IMR-90 (cell line): ENCODE data around the gene SLC38A11.

Experiments used
- CEBPB ChIP-seq: IDR thresholded peaks from 2 replicates; pipeline ENCODE4 v1.6.1; 2012; ENCODE audit warnings: low read depth, low read length, improper control_type of control experiment
- CHD1 ChIP-seq: IDR thresholded peaks from 2 replicates; pipeline ENCODE4 v1.6.1; 2012; ENCODE audit warnings: low read depth, low read length, improper control_type of control experiment
- CTCF ChIP-seq: conservative IDR thresholded peaks from 2 replicates; pipeline ENCODE4 v1.5.1; 2012; ENCODE audit warnings: mild to moderate bottlenecking, low read depth, low read length, improper control_type of control experiment
- MAFK ChIP-seq: IDR thresholded peaks from 2 replicates; pipeline ENCODE4 v1.6.1; 2012; ENCODE audit warnings: low read depth, low read length, improper control_type of control experiment
- MXI1 ChIP-seq: IDR thresholded peaks from 2 replicates; pipeline ENCODE4 v1.6.1; 2012; ENCODE audit warnings: low read depth, mild to moderate bottlenecking, low read length, moderate library complexity, borderline replicate concordance
- POLR2A ChIP-seq: IDR thresholded peaks from 2 replicates; pipeline ENCODE4 v1.6.1; 2012; ENCODE audit warnings: mild to moderate bottlenecking, low read depth, low read length
- RAD21 ChIP-seq: IDR thresholded peaks from 2 replicates; pipeline ENCODE4 v1.6.1; 2012; ENCODE audit warnings: low read length, improper control_type of control experiment
- RFX5 ChIP-seq: IDR thresholded peaks from 2 replicates; pipeline ENCODE4 v1.8.0; 2012; ENCODE audit warnings: low read depth, mild to moderate bottlenecking, low read length, moderate library complexity

DNA sequence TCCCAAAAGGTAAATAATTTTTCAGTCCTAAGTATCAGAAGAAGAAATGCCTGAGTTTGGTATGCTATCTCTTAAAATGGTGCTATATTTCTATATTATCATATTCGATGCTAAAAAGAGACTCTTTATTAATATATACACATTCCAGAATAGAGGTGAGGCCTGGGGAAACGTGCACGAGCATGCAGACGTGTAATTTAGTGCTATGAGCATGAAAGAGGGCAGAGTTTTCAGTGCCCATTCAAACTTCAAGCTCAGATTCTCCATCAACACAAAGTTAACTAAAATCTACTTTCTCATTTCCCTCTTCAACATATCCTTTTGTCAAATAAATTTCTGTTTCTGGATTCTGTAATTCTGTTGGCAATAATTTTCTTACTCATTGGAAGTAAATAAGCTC is 108.0 kb downstream of the SLC38A11 start:
- no peak for TF ChIP-seq RFX5
- TF ChIP-seq CTCF, result no peak
- no peak for TF ChIP-seq CEBPB
- TF ChIP-seq POLR2A, result no peak
- TF ChIP-seq RAD21, result no peak
- no peak for TF ChIP-seq MXI1
- TF ChIP-seq MAFK, result no peak
- no peak for TF ChIP-seq CHD1
